Coronary artery (tissue), 2 donors: ENCODE measurements around the gene FXR2.

Source experiments
- DNase-seq: peaks from one replicate; pipeline ENCODE4 v3.0.0-alpha.2; 2017; ENCODE audit warnings: low spot score
- H3K27ac ChIP-seq, 2 donors: fragments of 200-600 bp; sonication (generic); one replicate each; pipeline ENCODE4 v1.5.1; 2016 to 2019
- H3K4me3 ChIP-seq: fragments of 200-600 bp; sonication (generic); 2 replicates; pipeline ENCODE4 v1.5.1; 2016; ENCODE audit warnings: mild to moderate bottlenecking, moderate library complexity
- TF ChIP-seq, protein P1 (sequence below): fragments of 200-600 bp; sonication (generic); IDR thresholded peaks from one replicate; pipeline ENCODE4 v1.5.1; 2019; ENCODE audit warnings: antibody characterized with exemption

FXR2 gene

DNA sequence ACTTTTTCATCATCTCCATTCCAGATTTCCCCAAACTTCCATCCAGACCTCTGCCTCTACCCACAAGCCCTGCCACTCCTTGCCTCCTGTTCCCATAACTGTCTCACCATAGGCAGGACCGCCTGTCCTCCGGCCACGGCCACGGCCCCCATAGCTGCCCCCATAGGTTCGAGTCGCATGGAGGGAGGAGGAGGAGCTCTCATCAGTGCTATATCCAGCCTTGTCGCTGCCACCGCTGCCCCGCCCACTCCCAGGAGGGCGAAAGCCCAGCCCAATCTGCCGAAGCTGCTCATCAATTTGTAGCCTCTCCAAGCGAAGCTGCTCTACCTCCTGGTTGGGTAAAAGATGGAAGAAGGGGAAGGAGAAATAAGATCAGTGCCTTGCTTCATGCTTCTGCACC lies 21.4 kb downstream of the FXR2 start:
- Histone ChIP-seq H3K27ac (no peak overlapping the region), H3K4me3 (no peak overlapping the region)
- TF ChIP-seq, protein P1, sequence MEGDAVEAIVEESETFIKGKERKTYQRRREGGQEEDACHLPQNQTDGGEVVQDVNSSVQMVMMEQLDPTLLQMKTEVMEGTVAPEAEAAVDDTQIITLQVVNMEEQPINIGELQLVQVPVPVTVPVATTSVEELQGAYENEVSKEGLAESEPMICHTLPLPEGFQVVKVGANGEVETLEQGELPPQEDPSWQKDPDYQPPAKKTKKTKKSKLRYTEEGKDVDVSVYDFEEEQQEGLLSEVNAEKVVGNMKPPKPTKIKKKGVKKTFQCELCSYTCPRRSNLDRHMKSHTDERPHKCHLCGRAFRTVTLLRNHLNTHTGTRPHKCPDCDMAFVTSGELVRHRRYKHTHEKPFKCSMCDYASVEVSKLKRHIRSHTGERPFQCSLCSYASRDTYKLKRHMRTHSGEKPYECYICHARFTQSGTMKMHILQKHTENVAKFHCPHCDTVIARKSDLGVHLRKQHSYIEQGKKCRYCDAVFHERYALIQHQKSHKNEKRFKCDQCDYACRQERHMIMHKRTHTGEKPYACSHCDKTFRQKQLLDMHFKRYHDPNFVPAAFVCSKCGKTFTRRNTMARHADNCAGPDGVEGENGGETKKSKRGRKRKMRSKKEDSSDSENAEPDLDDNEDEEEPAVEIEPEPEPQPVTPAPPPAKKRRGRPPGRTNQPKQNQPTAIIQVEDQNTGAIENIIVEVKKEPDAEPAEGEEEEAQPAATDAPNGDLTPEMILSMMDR, result no peak
- DNase-seq, result no peak

DNA sequence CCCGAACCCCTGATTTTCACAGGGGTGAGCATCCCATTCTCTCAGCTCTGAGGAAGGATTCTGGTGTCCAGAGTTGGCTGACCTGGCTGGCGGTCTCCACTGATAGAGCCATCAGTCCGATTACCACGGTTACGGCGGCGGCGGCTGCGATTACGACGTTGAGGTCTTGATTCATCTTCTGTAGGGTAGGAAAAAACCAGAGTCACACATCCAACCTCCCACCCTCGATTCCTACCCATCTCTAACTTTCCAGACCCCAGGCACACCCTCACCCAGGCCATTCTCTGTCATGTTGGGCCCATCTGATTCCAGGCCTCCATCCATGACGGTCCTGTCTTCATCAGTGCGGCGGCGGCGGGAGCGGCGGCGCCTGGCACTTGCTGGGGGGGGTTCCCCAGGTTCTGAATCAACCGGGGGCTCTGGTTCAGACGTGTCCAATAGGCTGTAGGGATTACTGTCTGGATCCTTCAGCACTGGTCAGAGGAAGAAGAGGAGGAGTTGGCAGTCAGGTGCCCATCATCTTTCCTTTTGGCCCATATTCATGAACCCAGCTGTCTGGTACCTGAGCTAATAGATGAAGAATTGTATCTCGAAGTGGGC lies 22.2 kb downstream of the FXR2 start:
- H3K4me3 ChIP-seq, result no peak overlapping the region
- H3K27ac ChIP-seq, result no peak overlapping the region
- TF ChIP-seq, protein P1, result no peak
- no peak for DNase-seq

DNA sequence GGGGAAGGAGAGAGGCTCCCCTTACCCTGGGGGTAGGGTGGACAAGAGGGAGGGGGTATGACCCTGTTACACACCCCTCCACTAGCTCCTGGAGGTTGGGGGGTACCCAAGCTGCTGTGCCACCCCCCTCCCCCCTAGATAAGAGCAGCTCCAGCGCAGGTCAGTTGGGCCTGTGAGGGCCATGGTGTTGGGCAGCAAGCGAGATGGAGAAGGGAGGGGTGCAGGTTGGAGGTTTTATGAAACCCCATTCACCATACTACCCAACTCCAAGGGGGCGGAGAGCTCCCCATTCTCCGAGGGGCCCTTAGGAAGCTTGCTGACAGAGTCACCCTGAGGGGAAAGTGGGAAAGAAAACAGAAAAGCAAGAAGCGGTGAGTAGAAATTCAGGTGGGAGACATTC lies 23.1 kb downstream of the FXR2 start:
- no peak overlapping the region for H3K4me3 ChIP-seq
- DNase-seq, result no peak
- TF ChIP-seq, protein P1, result no peak
- no peak overlapping the region for H3K27ac ChIP-seq

DNA sequence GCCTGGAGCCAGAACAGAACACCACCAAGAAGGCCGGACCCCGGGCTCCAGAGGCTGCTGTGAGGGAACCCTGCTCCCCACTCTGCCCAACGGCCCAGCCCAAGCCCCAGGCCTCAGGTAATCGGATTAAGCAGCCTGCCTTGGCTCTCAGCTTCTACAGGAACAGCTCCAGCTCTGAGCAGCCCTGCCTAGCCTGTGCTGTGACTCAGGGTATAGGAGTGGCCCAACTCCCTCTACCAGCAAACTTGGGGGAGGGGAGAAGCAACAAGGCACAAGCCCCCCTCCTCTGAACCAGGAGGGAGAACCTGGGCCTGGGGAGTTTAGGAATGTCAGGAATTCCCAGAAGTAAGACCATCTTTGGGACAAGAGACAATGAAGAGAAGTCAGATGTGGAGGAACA lies 24.0 kb downstream of the FXR2 start:
- Histone ChIP-seq H3K4me3 (no peak overlapping the region), H3K27ac (no peak overlapping the region)
- TF ChIP-seq, protein P1, result no peak
- no peak for DNase-seq

DNA sequence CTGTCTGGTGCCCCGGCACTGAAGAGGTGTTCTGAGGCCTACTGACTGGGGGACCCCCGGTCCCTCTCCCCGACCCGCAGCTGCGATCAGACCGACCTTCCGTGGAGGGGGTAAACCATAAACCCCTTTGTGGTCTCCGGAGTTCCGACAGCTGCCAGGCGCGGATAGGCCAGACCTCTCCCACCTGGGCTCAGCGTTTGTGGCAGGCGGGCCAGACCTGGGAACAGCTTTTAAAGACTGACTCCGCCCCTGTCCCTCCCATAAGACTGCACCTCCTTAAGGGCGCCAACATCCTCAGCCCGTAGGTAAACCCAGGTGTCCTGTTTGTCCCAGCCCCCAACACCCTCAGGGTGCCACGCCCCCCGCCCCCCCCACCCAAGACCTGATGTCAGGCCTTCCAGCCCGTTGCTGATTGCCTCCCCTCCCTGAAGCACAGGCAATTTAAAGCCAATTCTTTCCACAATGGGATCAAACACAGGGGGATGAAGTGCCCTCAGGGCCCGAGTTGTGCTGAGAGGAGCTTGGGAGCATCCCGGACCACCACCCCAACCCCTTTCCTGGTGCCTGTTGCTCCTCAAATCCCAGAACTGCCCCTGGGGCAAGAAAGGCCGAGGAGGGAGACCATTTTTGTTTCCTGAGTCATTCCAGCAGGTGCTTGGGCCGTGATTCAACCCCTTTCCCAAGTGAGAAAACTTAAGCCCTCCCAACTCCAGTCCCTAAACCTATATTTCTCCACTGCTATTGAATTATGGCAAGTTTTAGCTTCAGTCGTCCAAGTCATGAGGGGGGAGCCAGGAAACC lies 24.6 kb downstream of the FXR2 start, which contains the start of gene SOX15:
TSS of gene SOX15 (minus strand) at position 204 of the 801 bp plus-strand sequence. CDS start 418 bp downstream, outside the sequence.
- no peak for DNase-seq
- H3K27ac ChIP-seq, result peak within 1 kb of the TSS; percentile 4 to 74
- peak within 1 kb of the TSS; percentile 72 for H3K4me3 ChIP-seq

GRCh38 chr17:7589204-7589868 lies 25.4 kb downstream of the FXR2 start:
- peak overlapping the region; percentile 72 for H3K4me3 ChIP-seq
- peak; percentile 85 for DNase-seq
- TF ChIP-seq, protein P1, result peak; percentile 93
- H3K27ac ChIP-seq, result peak overlapping the region; percentile 4 to 74

More for the DNA sequence above, 24.6 kb downstream of the FXR2 start, which contains the start of gene SOX15:
- TF ChIP-seq, protein P1, result no peak
